ENCODE data around the gene OR2V1.

The OR2V1 gene

DNA sequence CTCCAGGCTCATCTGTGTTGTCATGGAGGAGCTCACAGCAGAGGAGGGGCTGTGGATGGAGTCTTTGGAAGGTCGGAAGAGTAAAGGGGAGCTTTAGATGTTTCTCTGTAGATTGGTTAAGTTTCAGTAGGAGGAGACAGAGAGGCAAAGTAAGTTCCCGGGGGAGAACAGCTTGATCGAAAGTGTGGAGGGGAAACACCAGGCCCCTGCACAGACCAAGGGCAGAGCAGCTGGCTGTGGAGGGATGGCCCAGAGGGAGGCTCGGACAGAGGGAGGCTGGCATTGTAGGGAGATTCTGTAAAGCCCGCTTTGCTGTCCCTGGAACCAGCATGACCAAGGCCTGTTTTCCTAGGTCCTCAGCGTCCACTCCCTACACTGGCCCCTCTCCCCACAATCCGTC is 11.1 kb upstream of the OR2V1 start:
- no peak for TF ChIP-seq GATA3 (IDR thresholded peaks at IDR 0.05; ENCODE audit: low read depth, low read length)
- no peak for TF ChIP-seq GATA2 (IDR thresholded peaks at IDR 0.05; ENCODE audit: low read depth, low read length)

DNA sequence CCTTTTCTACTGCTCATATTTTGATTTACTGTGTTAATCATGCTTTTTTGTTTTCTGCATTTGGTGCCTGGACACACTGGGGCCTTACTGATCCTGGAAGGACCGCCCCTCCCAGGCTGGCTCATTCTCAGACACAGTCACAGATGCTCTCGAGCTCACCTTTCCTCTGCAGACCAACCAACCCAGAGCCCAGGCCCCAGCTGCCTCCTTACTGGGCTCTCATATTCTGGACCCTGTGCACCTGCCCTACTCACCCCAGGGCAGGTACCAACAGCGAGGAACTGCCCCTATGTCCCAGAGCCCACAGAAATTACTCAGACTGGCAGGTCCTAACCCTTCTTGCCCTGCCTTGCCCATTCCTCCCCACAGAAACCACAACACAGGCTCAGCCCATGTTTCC is 9.8 kb upstream of the OR2V1 start:
- TF ChIP-seq GATA3 (IDR thresholded peaks at IDR 0.05; ENCODE audit: low read depth, low read length): no peak
- TF ChIP-seq GATA2 (IDR thresholded peaks at IDR 0.05; ENCODE audit: low read depth, low read length): no peak

DNA sequence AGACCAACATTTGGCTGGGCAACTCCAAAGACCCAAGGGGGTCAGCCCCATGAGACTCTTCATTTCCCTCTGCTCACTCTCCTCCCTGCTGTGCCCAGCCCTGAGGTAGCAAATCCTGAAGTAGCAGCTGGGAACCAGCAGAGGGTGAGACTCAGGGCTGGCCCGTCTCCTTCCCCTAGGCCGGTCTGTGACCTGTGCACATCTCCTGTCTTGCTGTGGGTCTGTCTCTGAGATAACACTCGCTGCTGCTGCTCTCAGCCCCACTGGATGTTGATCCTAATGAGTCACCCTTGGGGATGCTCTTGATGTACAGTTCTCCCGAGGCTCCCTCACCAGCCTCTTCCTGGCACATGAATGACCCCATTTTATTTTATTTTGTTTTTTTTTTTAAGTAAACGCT is 7.3 kb upstream of the OR2V1 start:
- TF ChIP-seq GATA3 (IDR thresholded peaks at IDR 0.05; ENCODE audit: low read depth, low read length) (no peak), GATA2 (IDR thresholded peaks at IDR 0.05; ENCODE audit: low read depth, low read length) (no peak)

DNA sequence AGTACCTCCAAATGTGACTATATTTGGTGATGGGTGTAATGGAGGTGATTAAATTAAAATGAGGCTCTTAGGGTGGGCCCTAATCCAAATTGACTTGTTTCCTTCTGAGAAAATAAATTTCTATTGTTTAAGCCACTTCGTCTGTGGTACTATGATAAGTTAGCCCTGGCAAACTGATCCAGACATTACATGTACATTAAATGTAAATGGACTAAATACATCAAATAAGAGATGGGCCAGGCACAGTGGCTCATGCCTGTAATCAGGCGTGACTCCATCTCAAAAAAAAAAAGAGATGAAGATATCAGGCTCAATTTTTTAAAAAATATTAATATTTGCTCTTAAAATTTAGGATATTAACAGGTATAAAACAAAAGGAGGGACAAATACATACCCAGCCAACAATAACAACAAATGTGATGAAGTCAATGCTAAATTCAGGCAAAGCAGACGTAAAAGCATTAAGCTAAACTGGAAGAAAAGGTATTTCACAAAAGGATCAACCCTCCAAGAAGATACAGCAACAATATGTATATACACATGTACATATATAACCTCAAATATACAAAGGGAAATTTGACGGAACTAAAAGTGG is 5.5 kb upstream of the OR2V1 start:
- TF ChIP-seq GATA2 (IDR thresholded peaks at IDR 0.05; ENCODE audit: low read depth, low read length) (no peak), GATA3 (IDR thresholded peaks at IDR 0.05; ENCODE audit: low read depth, low read length) (no peak)

DNA sequence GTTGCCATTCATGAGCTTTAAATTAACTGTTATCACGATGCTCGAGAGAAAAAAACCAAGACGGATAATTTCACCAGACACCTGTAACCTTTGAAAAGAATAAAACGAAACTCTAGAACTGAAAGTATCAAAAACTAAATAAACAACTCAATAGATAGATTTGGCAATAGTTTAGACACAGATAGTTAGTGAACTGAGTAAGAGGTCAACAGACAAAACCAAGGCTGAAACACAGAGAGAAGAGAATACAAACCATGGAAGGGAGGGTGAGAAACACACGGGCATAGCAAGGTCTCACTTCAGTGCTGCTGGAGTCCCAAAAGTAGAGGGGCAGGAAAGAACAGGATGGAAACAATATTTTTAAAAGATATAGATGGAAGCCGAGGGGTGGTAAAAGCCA is 3.3 kb upstream of the OR2V1 start:
- no peak for TF ChIP-seq GATA2 (IDR thresholded peaks at IDR 0.05; ENCODE audit: low read depth, low read length)
- TF ChIP-seq GATA3 (IDR thresholded peaks at IDR 0.05; ENCODE audit: low read depth, low read length): no peak

DNA sequence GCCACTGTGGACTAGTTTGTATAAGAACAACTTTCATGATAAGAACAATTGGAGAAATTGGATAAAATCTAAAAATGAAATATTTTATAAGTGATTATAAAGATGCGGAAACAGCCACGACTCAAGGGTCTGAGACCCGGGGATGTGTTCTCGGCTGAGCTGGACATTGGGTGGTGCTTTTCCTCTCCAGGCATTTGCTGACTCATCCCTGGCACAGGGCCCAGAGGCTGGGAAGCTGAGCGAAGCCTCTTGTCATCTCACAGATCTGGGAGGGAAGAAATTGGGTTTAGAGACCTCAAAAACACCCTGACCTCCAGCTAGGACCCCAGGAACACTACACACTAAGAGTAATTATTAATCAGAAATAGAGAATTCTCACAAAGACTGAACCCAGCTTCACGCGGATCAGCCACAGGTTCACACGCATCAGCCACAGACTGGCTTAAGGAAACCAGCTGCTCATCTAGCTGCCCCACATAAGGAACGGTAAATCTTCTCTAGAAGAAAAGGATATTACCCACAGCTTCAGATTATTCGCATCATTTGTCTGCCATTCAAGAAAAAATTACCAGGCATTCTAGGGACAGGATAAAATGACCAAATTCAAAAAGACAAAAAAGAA is 2.8 kb upstream of the OR2V1 start:
- TF ChIP-seq GATA2 (IDR thresholded peaks at IDR 0.05; ENCODE audit: low read depth, low read length) (no peak), GATA3 (IDR thresholded peaks at IDR 0.05; ENCODE audit: low read depth, low read length) (no peak)

DNA sequence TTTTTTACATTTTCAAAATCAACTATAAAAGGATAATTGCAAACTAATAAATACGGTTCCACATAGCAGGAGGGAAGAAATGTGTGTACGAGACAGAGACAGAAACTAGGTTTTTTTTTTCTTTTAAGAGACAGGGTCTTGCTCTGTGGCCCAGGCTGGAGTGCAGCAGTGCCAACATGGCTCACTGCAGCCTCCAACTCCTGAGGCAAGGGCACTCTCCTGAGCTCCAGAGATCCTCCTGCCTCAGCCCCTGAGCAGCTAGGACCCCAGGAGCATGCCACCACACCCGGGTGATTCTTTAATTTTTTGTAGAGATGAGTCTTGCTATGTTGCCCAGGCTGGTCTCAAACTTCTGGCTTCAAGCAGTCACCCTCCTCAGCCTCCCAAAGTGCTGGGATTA is 2.1 kb upstream of the OR2V1 start:
- TF ChIP-seq GATA2 (IDR thresholded peaks at IDR 0.05; ENCODE audit: low read depth, low read length) (no peak), GATA3 (IDR thresholded peaks at IDR 0.05; ENCODE audit: low read depth, low read length) (no peak)

DNA sequence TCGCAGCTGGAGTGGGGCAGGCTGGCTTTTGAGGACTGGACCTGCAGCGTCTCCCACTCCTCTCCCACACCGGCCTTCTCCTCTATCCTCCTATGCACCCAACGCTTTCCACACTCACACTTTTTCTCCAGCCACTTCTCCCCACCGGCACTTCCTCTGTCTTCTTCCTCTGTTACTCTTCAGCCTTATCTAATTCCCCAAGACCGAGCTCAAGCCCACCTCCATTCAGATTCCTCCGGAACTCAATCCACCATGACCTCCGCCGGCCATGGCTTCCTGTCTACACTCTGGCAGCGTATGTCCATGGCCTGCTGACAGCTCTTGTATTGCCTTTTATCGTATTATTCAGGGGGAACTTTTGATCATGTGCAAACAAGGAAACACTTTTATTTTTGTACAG is 545 bp upstream of the OR2V1 start:
- TF ChIP-seq GATA3 (IDR thresholded peaks at IDR 0.05; ENCODE audit: low read depth, low read length) (no peak), GATA2 (IDR thresholded peaks at IDR 0.05; ENCODE audit: low read depth, low read length) (no peak)

DNA sequence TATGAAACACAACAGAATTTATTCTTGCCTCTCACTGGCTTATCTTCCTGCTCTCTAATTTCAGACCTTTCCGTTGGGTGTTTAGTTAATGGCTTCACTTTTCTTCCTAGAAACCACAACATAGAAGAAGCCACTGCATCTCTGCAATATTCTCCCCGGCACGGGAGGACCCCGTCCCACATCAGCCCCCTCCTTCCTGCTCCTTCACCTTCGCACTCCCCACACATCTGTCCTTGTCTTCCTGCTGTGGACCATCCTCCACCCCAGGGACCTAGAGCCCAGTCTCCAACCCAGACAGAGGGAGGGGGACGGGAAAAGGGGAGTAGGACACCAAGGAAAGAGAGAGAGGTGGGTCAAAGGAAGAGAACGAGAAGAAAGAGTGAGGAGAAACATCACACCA is 1.4 kb downstream of the OR2V1 start:
- TF ChIP-seq GATA3 (IDR thresholded peaks at IDR 0.05; ENCODE audit: low read depth, low read length) (no peak), GATA2 (IDR thresholded peaks at IDR 0.05; ENCODE audit: low read depth, low read length) (no peak)

DNA sequence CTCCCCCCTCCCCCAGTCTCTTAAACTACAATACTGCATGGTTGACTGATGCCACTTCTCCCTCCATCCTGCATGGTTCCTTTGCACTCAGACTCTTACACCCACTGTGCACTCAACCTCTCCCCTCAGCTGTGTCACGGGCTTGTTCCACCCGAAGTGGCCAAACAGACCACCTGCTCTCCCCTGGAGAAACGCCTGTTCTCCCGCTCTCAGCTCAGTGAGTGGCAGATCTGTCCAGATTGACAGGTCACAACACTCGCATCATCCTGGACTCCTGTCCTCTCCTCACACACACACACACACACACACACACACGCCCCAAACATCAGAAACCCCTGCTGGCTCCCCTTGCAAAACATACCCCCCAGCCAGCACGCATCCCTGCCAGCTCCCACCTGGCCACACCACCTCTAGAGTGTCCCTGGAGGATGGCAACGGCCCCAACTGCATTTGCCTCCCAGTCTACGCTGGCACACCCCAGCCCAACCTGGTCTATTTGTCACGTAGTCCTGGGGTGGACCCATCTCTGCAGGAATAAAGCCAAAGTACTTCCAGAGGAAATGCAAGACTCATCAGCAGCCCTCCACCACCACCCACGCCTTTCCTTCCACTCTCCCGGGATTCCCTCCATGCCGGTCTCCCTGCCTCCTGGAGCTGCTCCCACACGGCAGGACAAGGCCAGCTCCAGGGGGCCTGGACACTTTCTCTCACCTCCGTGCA is 2.9 kb downstream of the OR2V1 start:
- no peak for TF ChIP-seq GATA3 (IDR thresholded peaks at IDR 0.05; ENCODE audit: low read depth, low read length)
- no peak for TF ChIP-seq GATA2 (IDR thresholded peaks at IDR 0.05; ENCODE audit: low read depth, low read length)

DNA sequence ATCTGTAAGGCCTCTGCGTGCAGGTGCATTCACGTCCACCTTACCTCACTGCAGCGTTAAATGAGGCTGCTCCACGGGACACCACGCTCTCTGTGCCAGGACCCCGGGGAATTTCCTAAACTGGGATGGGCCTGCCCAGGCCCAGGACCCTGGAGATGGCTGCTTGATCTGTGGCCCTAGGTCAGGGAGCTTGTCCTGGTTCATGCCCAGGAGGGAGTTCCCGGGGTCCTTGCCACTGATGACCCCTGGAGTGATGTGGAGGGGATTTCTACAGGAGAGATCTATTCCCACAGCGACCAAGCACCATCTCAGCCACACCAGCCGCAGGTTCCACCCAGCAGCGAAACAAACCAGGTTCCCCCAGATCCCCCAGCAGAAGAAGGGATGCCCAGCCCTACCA is 3.5 kb downstream of the OR2V1 start:
- TF ChIP-seq GATA2 (IDR thresholded peaks at IDR 0.05; ENCODE audit: low read depth, low read length): no peak
- TF ChIP-seq GATA3 (IDR thresholded peaks at IDR 0.05; ENCODE audit: low read depth, low read length): no peak

DNA sequence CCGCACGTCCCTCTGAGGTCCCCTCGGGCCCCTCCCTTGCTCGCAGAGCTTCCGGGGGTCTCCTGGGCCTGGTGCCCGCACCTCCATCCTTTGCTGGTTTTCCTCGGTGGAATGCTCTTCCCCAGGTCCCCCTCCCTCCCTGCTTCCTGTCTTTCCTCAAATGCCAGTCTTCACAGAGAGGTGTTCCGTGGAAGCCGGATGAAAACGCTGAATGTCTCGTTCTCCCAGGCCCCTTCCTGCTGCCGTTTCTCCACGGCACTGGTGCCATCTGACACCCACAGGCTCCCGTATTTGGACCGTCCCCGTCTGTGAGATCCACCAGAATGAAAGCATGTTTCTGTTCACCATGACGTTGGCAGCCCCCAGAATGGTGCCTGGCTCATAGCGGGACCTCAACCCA is 4.1 kb downstream of the OR2V1 start:
- TF ChIP-seq GATA2 (IDR thresholded peaks at IDR 0.05; ENCODE audit: low read depth, low read length) (no peak), GATA3 (IDR thresholded peaks at IDR 0.05; ENCODE audit: low read depth, low read length) (no peak)

DNA sequence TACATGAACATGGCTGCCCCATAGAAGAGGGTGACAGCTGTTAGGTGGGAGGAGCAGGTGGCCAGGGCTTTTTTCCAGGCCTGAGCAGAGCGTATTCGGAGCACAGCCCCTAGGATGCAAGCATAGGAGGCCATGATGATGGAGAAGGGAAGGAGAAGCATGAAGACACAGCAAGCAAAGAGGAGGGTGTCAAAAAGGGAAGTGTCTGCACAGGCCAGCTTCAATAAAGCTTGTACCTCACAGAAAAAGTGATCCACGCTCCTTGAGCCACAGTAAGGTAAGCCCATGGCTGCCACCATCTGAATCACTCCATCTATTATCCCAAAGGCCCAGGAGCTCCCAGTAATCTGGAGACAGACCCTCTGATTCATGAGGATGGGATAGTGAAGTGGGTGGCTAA is 6.4 kb downstream of the OR2V1 start:
- TF ChIP-seq GATA2 (IDR thresholded peaks at IDR 0.05; ENCODE audit: low read depth, low read length) (no peak), GATA3 (IDR thresholded peaks at IDR 0.05; ENCODE audit: low read depth, low read length) (no peak)

DNA sequence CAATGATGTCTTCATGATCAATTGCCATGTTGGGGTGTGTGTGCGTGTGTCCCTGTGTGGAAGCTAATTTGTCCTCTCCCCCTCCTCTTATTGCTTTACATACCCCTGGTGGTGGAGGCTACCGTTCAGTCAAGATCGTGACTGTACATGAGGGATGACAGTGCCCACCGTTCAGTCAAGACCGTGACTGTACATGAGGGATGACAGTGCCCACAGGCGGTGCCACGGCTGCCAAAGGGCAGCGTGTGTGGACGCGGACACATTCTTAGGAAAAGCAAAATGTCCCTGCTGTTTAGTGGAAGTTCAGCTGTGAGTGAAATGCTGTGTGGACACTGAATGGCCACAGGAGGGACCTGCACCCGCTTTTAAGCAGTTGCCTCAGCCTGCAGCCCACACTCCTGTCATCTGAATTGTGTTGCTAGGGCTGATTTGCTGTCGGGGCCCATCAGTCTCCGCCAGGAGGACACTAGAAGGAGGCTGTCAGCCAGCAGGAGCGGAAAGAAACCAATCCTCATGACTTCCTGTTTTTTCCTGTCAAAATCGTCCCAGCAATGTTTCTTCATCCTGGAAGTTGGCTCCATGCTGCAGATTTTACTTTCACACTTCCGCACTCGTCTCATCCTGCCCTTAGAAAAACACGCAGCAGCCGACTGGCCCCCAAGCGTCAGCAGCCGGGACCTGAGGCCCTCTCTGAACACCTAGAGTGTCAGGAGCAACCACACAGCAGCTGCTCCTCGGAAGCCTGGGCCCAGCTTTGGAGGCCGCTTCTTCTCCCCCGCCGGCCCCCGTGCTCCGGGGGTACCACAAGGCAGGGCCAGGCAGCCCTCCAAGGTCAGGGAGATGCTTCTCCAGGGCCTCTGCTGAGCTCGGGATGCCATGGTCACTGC is 9.1 kb downstream of the OR2V1 start:
- TF ChIP-seq GATA2 (IDR thresholded peaks at IDR 0.05; ENCODE audit: low read depth, low read length): no peak
- no peak for TF ChIP-seq GATA3 (IDR thresholded peaks at IDR 0.05; ENCODE audit: low read depth, low read length)
